ENCODE data around the gene CAMK1G.

GRCh38 chr1:209539576-209539975 lies 43.9 kb upstream of the CAMK1G start:
- TF ChIP-seq CTCF (IDR thresholded peaks at IDR 0.05), result no peak
- no peak for TF ChIP-seq EP300 (IDR thresholded peaks at IDR 0.05; ENCODE audit: borderline replicate concordance in 1 of 2, low read depth in 1 of 2, low read length in 1 of 2)
- no peak for TF ChIP-seq USF2 (IDR thresholded peaks at IDR 0.05; ENCODE audit: borderline replicate concordance, low read depth, low read length)
- no peak for TF ChIP-seq RXRA (IDR thresholded peaks at IDR 0.05; ENCODE audit: borderline replicate concordance, low read depth)
- no peak for TF ChIP-seq YY1 (IDR thresholded peaks at IDR 0.05; ENCODE audit: low read depth)
- TF ChIP-seq USF1 (IDR thresholded peaks at IDR 0.05; ENCODE audit: borderline replicate concordance, low read depth), result no peak
- peak; percentile 3; the same call in 1 of the 2 replicates for TF ChIP-seq JUND (IDR thresholded peaks at IDR 0.05)
- no peak for TF ChIP-seq NFIC (IDR thresholded peaks at IDR 0.05; ENCODE audit: borderline replicate concordance)
- TF ChIP-seq RAD21 (IDR thresholded peaks at IDR 0.05; ENCODE audit: low read length), result no peak
- no peak for TF ChIP-seq MAX (IDR thresholded peaks at IDR 0.05; ENCODE audit: low read depth)
- no peak for TF ChIP-seq SIN3A (IDR thresholded peaks at IDR 0.05; ENCODE audit: borderline replicate concordance, low read depth, low read length)
- no peak for TF ChIP-seq SMC3 (IDR thresholded peaks at IDR 0.05; ENCODE audit: low read depth, low read length)
- TF ChIP-seq IRF3 (IDR thresholded peaks at IDR 0.05; ENCODE audit: low read depth, low read length), result no peak

All from SK-N-SH (cell line).